Inflammatory macrophage treated with lipopolysaccharide for 1 hour (primary cell): Measurements from ENCODE around the gene CCDC192.
"Not testable (repeated sequence)": the region's sequence is repeated elsewhere in the genome, so short reads cannot be mapped to it uniquely, and the experiment has no call there.

Source experiments
- DNase-seq, 2 donors: peaks; one replicate each; pipeline ENCODE4 v3.0.0-alpha.2; 2020 to 2022

The CCDC192 gene

DNA sequence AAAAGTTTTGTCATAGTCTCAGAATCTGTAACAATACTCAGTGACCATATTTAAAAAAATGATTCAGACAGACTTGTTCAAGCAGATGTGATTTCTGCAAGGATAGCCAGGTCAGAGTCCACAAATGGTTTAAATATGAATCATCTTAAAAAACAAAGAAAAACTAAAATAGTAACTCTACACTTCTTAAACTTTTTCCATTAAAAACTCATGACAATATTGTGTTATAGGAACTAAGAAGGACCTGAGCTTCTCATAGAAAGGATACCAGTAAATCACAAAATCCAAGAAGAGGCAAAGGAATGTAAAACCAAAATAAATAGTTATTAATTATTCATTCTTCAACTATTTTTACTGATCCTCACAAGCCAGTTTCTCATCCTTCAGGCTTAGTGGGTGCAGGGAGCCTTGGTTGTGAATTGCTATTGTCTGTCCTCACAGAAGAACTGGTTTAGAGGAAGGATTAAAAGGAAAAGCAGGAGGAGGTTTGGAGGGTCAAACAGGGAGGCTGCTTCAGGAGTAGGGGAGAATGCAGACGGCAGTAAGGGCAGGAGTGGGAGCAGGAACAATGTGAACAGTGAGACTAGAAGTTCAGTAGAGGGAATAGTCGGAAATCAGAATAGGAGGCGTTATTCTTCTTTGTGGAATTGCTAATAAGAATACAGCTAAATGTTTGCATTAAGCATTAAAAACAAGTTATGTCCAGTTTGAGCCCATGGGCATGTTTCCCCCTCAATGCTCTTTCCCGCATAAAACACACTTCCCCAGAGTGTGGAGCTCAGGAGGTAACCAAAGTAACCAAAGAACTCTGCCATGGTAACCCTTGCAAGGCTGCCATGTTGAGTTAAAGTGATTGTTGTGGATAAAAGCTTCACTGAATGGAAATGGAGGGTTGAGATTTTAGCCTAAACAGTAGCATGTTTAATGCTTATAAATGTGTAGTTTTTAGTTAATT lies 110.7 kb downstream of the CCDC192 start:
- DNase-seq, result no peak

GRCh38 chr5:127814588-127814973 lies 111.4 kb downstream of the CCDC192 start:
- DNase-seq, result no peak

GRCh38 chr5:127820910-127821553 lies 117.8 kb downstream of the CCDC192 start:
- DNase-seq, result no peak

DNA sequence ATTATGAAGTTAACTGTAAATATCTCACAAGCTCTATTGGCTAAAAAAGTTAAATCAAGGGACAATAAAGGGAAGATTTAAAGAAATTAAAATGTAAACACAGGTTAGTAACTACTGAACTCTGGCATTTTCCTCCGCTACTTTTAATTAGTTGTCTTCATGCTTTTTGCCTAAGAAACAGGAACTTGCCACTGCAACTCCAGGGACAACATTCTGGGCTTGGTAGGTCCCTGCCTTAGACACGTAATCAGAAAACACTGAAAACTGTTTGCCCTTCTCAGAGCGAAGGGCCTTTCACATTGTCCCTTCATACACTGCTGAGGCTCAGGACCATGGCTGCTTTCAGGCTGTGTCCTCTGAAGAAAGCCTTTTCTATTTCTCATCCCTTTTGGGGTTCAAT lies 118.7 kb downstream of the CCDC192 start:
- DNase-seq, result no peak

DNA sequence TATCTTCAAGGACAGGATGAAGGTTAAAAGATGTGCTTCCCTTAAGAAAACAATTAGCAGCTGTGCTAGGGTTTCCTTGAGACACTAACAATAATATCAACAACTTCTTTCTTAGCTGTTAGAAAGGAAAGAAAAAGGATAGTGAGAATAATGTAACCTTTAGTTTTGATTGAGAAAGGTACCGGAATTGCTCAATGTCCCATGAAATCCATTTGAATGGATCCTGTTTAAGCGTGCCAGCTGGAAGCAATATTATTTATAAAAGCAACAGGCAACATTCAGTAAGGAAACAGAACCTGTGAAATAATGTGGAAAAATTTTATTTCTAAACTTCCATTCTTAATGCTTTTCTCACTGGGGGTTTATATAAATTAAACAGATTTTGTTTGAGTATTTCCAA lies 120.9 kb downstream of the CCDC192 start:
- DNase-seq, result no peak

- DNase-seq, result no peak
These were observed 122.8 kb downstream of the CCDC192 start for GRCh38 chr5:127826011-127826410.

- no peak for DNase-seq
These were observed 124.3 kb downstream of the CCDC192 start for GRCh38 chr5:127827451-127827850.

GRCh38 chr5:127830157-127830556 lies 127.0 kb downstream of the CCDC192 start:
- no peak for DNase-seq

DNA sequence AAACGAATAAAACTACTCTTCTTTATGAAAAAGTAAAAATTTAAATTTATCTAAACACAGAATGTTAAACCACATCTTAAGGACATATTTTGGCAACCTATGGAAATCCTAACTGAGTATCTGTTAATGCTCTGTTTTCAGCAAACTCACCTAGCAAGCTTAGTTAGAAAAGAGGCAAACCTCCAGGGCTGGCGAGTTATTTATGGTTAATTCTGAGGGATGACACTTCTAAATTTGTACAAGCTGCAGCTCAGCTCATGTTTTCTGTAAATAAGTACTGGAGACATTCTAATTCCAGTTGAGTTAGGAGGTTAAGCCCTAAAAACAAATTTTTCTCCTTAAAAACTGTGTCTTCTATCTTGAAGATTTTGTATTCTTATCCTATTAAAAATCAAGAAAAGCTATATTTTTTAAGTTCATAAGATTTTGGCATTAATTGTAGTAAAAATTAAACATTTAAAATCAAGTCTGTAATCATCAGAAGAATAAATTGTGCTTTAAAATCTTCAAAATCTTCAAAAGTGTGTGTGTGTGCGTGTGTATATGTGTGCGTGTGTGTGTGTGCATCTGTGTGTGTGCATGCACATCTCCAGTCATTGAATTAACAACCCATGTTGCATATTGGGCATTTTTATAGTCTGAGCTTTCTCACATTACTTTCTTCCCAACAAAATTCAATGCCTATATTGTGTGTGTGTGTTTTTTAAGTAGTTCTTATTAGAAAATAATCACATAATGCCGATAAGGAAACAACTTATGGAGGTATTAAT lies 127.8 kb downstream of the CCDC192 start:
- DNase-seq, result no peak

GRCh38 chr5:127832067-127832466 lies 128.9 kb downstream of the CCDC192 start:
- DNase-seq, result peak in 1 of 2 donors; percentile 31

GRCh38 chr5:127834094-127834531 lies 130.9 kb downstream of the CCDC192 start:
- peak in 1 of 2 donors; percentile 7 for DNase-seq

GRCh38 chr5:127834554-127834953 lies 131.4 kb downstream of the CCDC192 start:
- no peak for DNase-seq

DNA sequence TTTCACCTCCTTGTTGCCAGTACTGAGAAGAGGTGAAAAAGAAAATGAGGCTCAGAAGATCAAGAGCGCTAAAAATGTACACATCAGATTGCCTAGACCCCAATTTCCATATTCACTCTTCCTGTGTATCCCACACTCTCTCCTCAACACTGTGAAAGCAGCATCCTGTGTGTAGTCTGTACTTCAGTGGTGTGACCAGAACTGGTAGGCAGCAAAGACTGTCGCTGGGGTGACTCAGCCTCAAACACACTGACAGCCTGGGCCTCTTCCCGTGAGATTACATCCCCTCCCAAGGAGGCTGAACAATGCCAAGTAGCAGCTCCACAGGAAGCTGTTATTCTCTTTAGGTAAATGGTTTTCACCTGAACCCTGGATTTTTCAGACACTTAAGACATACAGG lies 135.5 kb downstream of the CCDC192 start:
- DNase-seq, result peak; percentile 48 to 61

DNA sequence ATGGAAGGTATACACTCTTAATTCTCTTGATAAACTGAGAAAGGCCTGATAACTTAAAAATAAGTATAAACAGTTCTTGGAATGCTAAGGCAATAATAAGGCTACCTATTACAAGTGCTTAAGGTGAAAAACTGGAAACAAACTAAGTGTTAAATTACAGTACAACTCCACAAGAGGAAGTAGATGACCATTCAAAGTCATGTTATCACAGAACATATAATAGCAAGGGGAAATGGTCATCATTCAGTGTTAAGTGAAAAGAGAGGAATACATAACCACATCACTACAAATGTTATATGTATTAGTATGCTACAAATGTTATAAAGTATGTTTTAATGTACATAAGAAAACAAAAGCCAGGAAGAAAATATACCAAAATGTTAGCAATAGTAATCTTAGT lies 135.9 kb downstream of the CCDC192 start:
- DNase-seq, result peak in 1 of 2 donors; percentile 30

GRCh38 chr5:127839496-127840197 lies 136.5 kb downstream of the CCDC192 start:
- DNase-seq, result peak; percentile 62 to 75

DNA sequence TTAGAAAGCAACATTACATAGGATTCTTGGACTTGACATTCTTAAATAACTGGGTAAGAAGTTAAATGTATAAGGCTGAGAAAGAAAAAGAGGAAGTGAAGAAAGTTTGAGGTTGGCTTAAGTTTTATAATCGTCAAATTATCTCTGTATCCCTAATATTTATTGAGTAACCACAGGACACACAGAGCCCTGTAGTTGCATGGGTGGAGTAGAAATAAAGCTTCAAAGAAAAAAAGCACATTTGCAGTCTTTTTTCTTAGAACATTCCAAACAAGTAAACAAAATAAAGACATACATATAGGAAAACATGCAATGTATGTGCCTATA lies 137.0 kb downstream of the CCDC192 start:
- DNase-seq, result peak; percentile 56 to 58

GRCh38 chr5:127840809-127841208 lies 137.6 kb downstream of the CCDC192 start:
- DNase-seq, result no peak

- no peak for DNase-seq
These were observed 141.4 kb downstream of the CCDC192 start for GRCh38 chr5:127844581-127845021.

- DNase-seq, result no peak
These were observed 143.7 kb downstream of the CCDC192 start for GRCh38 chr5:127846884-127847283.

DNA sequence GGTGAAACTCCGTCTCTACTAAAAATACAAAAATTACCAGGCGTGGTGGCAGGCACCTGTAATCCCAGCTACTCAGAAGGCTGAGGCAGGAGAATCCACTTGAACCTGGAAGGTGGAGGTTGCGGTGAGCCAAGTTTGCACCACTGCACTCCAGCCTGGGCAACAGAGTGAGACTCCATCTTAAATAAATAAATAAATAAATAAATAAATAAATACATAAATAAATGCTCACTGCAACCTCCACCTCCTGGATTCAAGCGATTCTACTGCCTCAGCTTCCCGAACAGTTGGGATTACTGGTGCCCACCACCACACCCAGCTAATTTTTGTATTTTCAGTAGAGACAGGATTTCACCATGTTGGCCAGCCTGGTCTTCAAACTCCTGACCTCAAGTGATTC lies 144.4 kb downstream of the CCDC192 start:
- not testable (repeated sequence) for DNase-seq

GRCh38 chr5:127848098-127848497 lies 144.9 kb downstream of the CCDC192 start:
- DNase-seq, result no peak

GRCh38 chr5:127849408-127849807 lies 146.2 kb downstream of the CCDC192 start:
- DNase-seq, result no peak

- no peak for DNase-seq
These were observed 146.7 kb downstream of the CCDC192 start for GRCh38 chr5:127849891-127850290.
